Measurements from ENCODE around the gene CDK5R2. TPM values are rescaled to one million over a fixed set of nuclear protein-coding genes. Genes with fewer than 3 reads are reported as not detected.

The CDK5R2 gene
- total RNA-seq, 1 donor from 2014 or later, result 0.75 TPM

GRCh38 chr2:218960309-218961165, 1.1 kb downstream of the CDK5R2 start:
- H3K36me3 ChIP-seq (ENCODE audit: insufficient read depth, low read length), result no peaks in the 10 kb centered on the region
- H3K36me3 Mint-ChIP-seq (ENCODE audit: low read depth, unreplicated experiment), result no peaks in the 10 kb centered on the region
- DNase-seq (ENCODE audit: low read depth), result no peak
- H3K27ac Mint-ChIP-seq (ENCODE audit: unreplicated experiment), result no peak overlapping the region
- H4K20me1 ChIP-seq (ENCODE audit: insufficient read depth, low read length), result peaks cover 4% of the 10 kb centered on the region
- no peak overlapping the region for H3K9ac ChIP-seq (ENCODE audit: low read length)
- TF ChIP-seq EZH2 (IDR thresholded peaks at IDR 0.05; ENCODE audit: insufficient read depth, low read length) (peak; percentile 98), CTCF (IDR thresholded peaks at IDR 0.05; ENCODE audit: insufficient read depth, low read depth, low read length) (no peak)
- H3K27me3 ChIP-seq (ENCODE audit: insufficient read depth, low read length), result peaks cover 56% of the 10 kb centered on the region
- no peak overlapping the region for H3K4me2 ChIP-seq (ENCODE audit: low read length)
- no peak overlapping the region for H2AFZ ChIP-seq (ENCODE audit: low read depth, low read length)
- no peak overlapping the region for H3K4me3 ChIP-seq (ENCODE audit: insufficient read depth, low read depth, low read length)
- H3K79me2 ChIP-seq (ENCODE audit: insufficient read depth, low read length), result no peaks in the 10 kb centered on the region
- H3K4me3 Mint-ChIP-seq (ENCODE audit: unreplicated experiment), result peak overlapping the region; percentile 71
- FAIRE-seq, result no peak
- no peak overlapping the region for H3K27ac ChIP-seq (ENCODE audit: low read depth, low read length)
- H3K9me3 Mint-ChIP-seq (ENCODE audit: unreplicated experiment), result peaks cover 2% of the 10 kb centered on the region
- H3K4me1 ChIP-seq (ENCODE audit: insufficient read depth, low read length), result peaks cover 14% of the 10 kb centered on the region
- peaks cover 18% of the 10 kb centered on the region for H3K4me1 Mint-ChIP-seq (ENCODE audit: low read depth, unreplicated experiment)
- H3K27me3 Mint-ChIP-seq (ENCODE audit: low read depth, unreplicated experiment), result peaks cover 57% of the 10 kb centered on the region
- H3K9me3 ChIP-seq (ENCODE audit: insufficient read depth, low read depth, low read length), result no peaks in the 10 kb centered on the region

- H3K27ac ChIP-seq (ENCODE audit: low read depth, low read length), result no peak overlapping the region
- no peak for FAIRE-seq
- peaks cover 14% of the 10 kb centered on the region for H3K4me1 ChIP-seq (ENCODE audit: insufficient read depth, low read length)
- H3K79me2 ChIP-seq (ENCODE audit: insufficient read depth, low read length), result no peaks in the 10 kb centered on the region
- H2AFZ ChIP-seq (ENCODE audit: low read depth, low read length), result no peak overlapping the region
- H4K20me1 ChIP-seq (ENCODE audit: insufficient read depth, low read length), result peaks cover 4% of the 10 kb centered on the region
- peaks cover 2% of the 10 kb centered on the region for H3K9me3 Mint-ChIP-seq (ENCODE audit: unreplicated experiment)
- peaks cover 18% of the 10 kb centered on the region for H3K4me1 Mint-ChIP-seq (ENCODE audit: low read depth, unreplicated experiment)
- no peak for TF ChIP-seq CTCF (IDR thresholded peaks at IDR 0.05; ENCODE audit: insufficient read depth, low read depth, low read length)
- TF ChIP-seq EZH2 (IDR thresholded peaks at IDR 0.05; ENCODE audit: insufficient read depth, low read length), result no peak
- no peak overlapping the region for H3K9ac ChIP-seq (ENCODE audit: low read length)
- H3K27ac Mint-ChIP-seq (ENCODE audit: unreplicated experiment), result peak overlapping the region; percentile 7
- H3K27me3 ChIP-seq (ENCODE audit: insufficient read depth, low read length), result peaks cover 54% of the 10 kb centered on the region
- no peaks in the 10 kb centered on the region for H3K9me3 ChIP-seq (ENCODE audit: insufficient read depth, low read depth, low read length)
- peak overlapping the region; percentile 68 for H3K4me3 Mint-ChIP-seq (ENCODE audit: unreplicated experiment)
- H3K4me3 ChIP-seq (ENCODE audit: insufficient read depth, low read depth, low read length), result no peak overlapping the region
- no peak overlapping the region for H3K4me2 ChIP-seq (ENCODE audit: low read length)
- no peaks in the 10 kb centered on the region for H3K36me3 ChIP-seq (ENCODE audit: insufficient read depth, low read length)
- H3K27me3 Mint-ChIP-seq (ENCODE audit: low read depth, unreplicated experiment), result peaks cover 52% of the 10 kb centered on the region
- no peak for DNase-seq (ENCODE audit: low read depth)
- H3K36me3 Mint-ChIP-seq (ENCODE audit: low read depth, unreplicated experiment), result no peaks in the 10 kb centered on the region
Measured at GRCh38 chr2:218961229-218961628, 1.8 kb downstream of the CDK5R2 start.
